H9 (cell line): ENCODE data around the gene NBEA. TPM values are rescaled to one million over a fixed set of nuclear protein-coding genes. Genes with fewer than 3 reads are reported as not detected.

Experiments used
- DNase-seq: peaks from one replicate; pipeline ENCODE4 v3.0.0-alpha.2; 2017
- H2AFZ ChIP-seq: one replicate; pipeline ENCODE4 v1.6.1; 2013; ENCODE audit warnings: mild to moderate bottlenecking, low read length, control low read depth, moderate library complexity
- H2AK5ac ChIP-seq: 2 replicates; pipeline ENCODE4 v1.6.1; 2013; ENCODE audit warnings: low read length, control low read depth, mixed read lengths; ENCODE audit not compliant: insufficient read length
- H2BK120ac ChIP-seq: one replicate; pipeline ENCODE4 v1.6.1; 2013; ENCODE audit warnings: low read depth, mild to moderate bottlenecking, low read length, control low read depth, inconsistent platforms; ENCODE audit not compliant: poor library complexity, severe bottlenecking
- H2BK12ac ChIP-seq: 2 replicates; pipeline ENCODE4 v1.6.1; 2013; ENCODE audit warnings: low read length, control low read depth, mixed read lengths, low read depth; ENCODE audit not compliant: insufficient read length
- H2BK15ac ChIP-seq: 2 replicates; pipeline ENCODE4 v1.6.1; 2013; ENCODE audit warnings: low read depth, low read length, control low read depth
- H2BK20ac ChIP-seq: one replicate; pipeline ENCODE4 v1.6.1; 2013; ENCODE audit warnings: low read depth, mild to moderate bottlenecking, low read length, control low read depth, inconsistent platforms; ENCODE audit not compliant: poor library complexity, severe bottlenecking
- H2BK5ac ChIP-seq: 2 replicates; pipeline ENCODE4 v1.6.1; 2013; ENCODE audit warnings: low read length, control low read depth, mixed read lengths; ENCODE audit not compliant: insufficient read length
- H3K14ac ChIP-seq: 2 replicates; pipeline ENCODE4 v1.6.1; 2013; ENCODE audit warnings: low read length, control low read depth; ENCODE audit not compliant: insufficient read depth
- H3K18ac ChIP-seq: 2 replicates; pipeline ENCODE4 v1.6.1; 2013; ENCODE audit warnings: low read depth, mild to moderate bottlenecking, mixed read lengths, low read length, control low read depth; ENCODE audit not compliant: insufficient read length
- H3K23ac ChIP-seq: 2 replicates; pipeline ENCODE4 v1.6.1; 2013; ENCODE audit warnings: low read length, control low read depth, mixed read lengths, low read depth; ENCODE audit not compliant: insufficient read length
- H3K23me2 ChIP-seq: 2 replicates; pipeline ENCODE4 v1.6.1; 2013; ENCODE audit warnings: low read depth, mild to moderate bottlenecking, mixed read lengths, low read length, control low read depth; ENCODE audit not compliant: insufficient read length, poor library complexity, severe bottlenecking
- H3K27ac ChIP-seq: 2 replicates; pipeline ENCODE4 v1.5.1; 2013; ENCODE audit warnings: low read length, control low read depth, mixed read lengths, low read depth; ENCODE audit not compliant: insufficient read length
- H3K27me3 ChIP-seq: 2 replicates; pipeline ENCODE4 v1.6.1; 2013; ENCODE audit warnings: low read length, control low read depth, inconsistent platforms; ENCODE audit not compliant: insufficient read depth
- H3K4ac ChIP-seq: 2 replicates; pipeline ENCODE4 v1.6.1; 2013; ENCODE audit warnings: low read depth, mild to moderate bottlenecking, control low read depth, inconsistent platforms, low read length, moderate library complexity
- H3K4me1 ChIP-seq: 2 replicates; pipeline ENCODE4 v1.6.1; 2013; ENCODE audit warnings: low read length, control low read depth, inconsistent platforms; ENCODE audit not compliant: insufficient read depth
- H3K4me2 ChIP-seq: 2 replicates; pipeline ENCODE4 v1.6.1; 2013; ENCODE audit warnings: low read length, control low read depth, mixed read lengths; ENCODE audit not compliant: insufficient read length, insufficient read depth
- H3K56ac ChIP-seq: 2 replicates; pipeline ENCODE4 v1.6.1; 2013; ENCODE audit warnings: low read depth, mild to moderate bottlenecking, mixed read lengths, low read length, control low read depth; ENCODE audit not compliant: insufficient read length
- H3K79me1 ChIP-seq: 2 replicates; pipeline ENCODE4 v1.6.1; 2013; ENCODE audit warnings: low read depth, mild to moderate bottlenecking, moderate library complexity, low read length, control low read depth, inconsistent platforms; ENCODE audit not compliant: insufficient read depth, poor library complexity, severe bottlenecking
- H3K79me2 ChIP-seq: 2 replicates; pipeline ENCODE4 v1.6.1; 2013; ENCODE audit warnings: low read length, control low read depth, inconsistent platforms; ENCODE audit not compliant: insufficient read depth
- H3K9ac ChIP-seq: 2 replicates; pipeline ENCODE4 v1.6.1; 2013; ENCODE audit warnings: low read length, control low read depth, mixed read lengths; ENCODE audit not compliant: insufficient read length; ENCODE audit errors: extremely low read depth
- H3K9me3 ChIP-seq: one replicate; pipeline ENCODE4 v1.6.1; 2013; ENCODE audit warnings: low read depth, low read length, inconsistent platforms; ENCODE audit not compliant: control insufficient read depth
- H3T11ph ChIP-seq: one replicate; pipeline ENCODE4 v1.6.1; 2013; ENCODE audit warnings: mild to moderate bottlenecking, low read length, control low read depth, inconsistent platforms
- H4K20me1 ChIP-seq: one replicate; pipeline ENCODE4 v1.6.1; 2013; ENCODE audit not compliant: control insufficient read depth, insufficient read length, insufficient read depth
- H4K5ac ChIP-seq: 2 replicates; pipeline ENCODE4 v1.6.1; 2013; ENCODE audit warnings: low read depth, mild to moderate bottlenecking, mixed read lengths, low read length, control low read depth; ENCODE audit not compliant: insufficient read length
- H4K8ac ChIP-seq: replicated peaks from 2 replicates; pipeline ENCODE4 v1.6.1; 2013; ENCODE audit warnings: low read length, control low read depth, mixed read lengths, low read depth; ENCODE audit not compliant: insufficient read length
- H4K91ac ChIP-seq: 2 replicates; pipeline ENCODE4 v1.6.1; 2013; ENCODE audit warnings: low read depth, mild to moderate bottlenecking, moderate library complexity, mixed read lengths, low read length, control low read depth; ENCODE audit not compliant: insufficient read length
- H3K27ac Mint-ChIP-seq, 3 experiments: 2 replicates in 2 of 3; 3 replicates in 1 of 3; pipeline ENCODE4 v1.8.0; 2020 to 2021; ENCODE audit warnings: mixed read lengths in 3 of 3, mild to moderate bottlenecking in 1 of 3, moderate library complexity in 1 of 3
- H3K27me3 Mint-ChIP-seq: 2 replicates; pipeline ENCODE4 v1.8.0; 2021; ENCODE audit warnings: low read depth, mild to moderate bottlenecking, moderate library complexity, mixed read lengths
- H3K36me3 Mint-ChIP-seq, 3 experiments: 2 replicates in 2 of 3; 3 replicates in 1 of 3; pipeline ENCODE4 v1.8.0; 2020 to 2021; ENCODE audit warnings: low read depth in 3 of 3, mixed read lengths in 3 of 3; ENCODE audit not compliant: insufficient read depth in 1 of 3
- H3K4me1 Mint-ChIP-seq, 2 experiments: 2 replicates each; pipeline ENCODE4 v1.8.0; 2020; ENCODE audit warnings: mixed read lengths in 2 of 2
- H3K4me3 Mint-ChIP-seq, 2 experiments: 2 replicates in 1 of 2; 3 replicates in 1 of 2; pipeline ENCODE4 v1.8.0; 2020 to 2021; ENCODE audit warnings: mild to moderate bottlenecking in 2 of 2, mixed read lengths in 2 of 2, moderate library complexity in 1 of 2
- H3K9me3 Mint-ChIP-seq, 2 experiments: 2 replicates in 1 of 2; 3 replicates in 1 of 2; pipeline ENCODE4 v1.8.0; 2020; ENCODE audit warnings: mild to moderate bottlenecking in 2 of 2, mixed read lengths in 2 of 2, moderate library complexity in 1 of 2
- CTCF ChIP-seq: fragments of 200-600 bp; sonication (generic); conservative IDR thresholded peaks from 3 replicates; pipeline ENCODE4 v1.8.0; 2021; ENCODE audit warnings: antibody characterized with exemption, mild to moderate bottlenecking
- WGBS: extraction: QIAGEN DNeasy Blood & Tissue Kit; methylation state at CpG from one replicate; pipeline ENCODE4 v1.1.7; 2013; ENCODE audit warnings: missing lambda C conversion rate, low lambda C conversion rate, mixed read lengths; ENCODE audit not compliant: insufficient read length; ENCODE audit errors: extremely low coverage; 5-methylcytosine and 5-hydroxymethylcytosine counted together
- total RNA-seq: library from RNA; stranded (reverse); gene quantifications from 2 replicates; pipeline ENCODE4 v1.2.1, GENCODE V29; 2021

The NBEA gene
- total RNA-seq, 1 experiment from 2014 or later = 17.3 TPM

DNA sequence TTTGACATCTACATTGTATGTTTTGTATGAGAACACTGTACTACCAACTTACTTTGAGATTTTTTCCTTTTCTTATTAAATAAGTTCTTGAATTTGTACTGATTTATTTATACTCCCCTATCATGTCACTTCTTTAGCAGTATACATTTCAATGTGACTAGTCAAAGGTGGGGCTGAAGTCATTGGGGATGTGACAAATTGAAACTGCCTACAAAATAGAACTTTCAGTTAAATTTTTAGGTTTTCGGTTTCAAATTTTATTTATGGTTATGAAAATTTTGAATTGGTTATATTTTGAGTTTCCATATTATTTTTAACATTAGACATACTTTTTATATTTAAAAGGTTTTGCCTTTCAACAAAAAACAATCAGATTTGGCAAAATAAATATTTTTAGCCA, 221.6 kb downstream of the NBEA start:
- Histone ChIP-seq H3K9ac (no peak overlapping the region), H3K79me2 (no peaks in the 10 kb centered on the region), H2AFZ (no peak overlapping the region), H4K5ac (no peak overlapping the region), H3K14ac (no peak overlapping the region), H3K23me2 (no peaks in the 10 kb centered on the region), H3K18ac (no peak overlapping the region), H2BK120ac (no peak overlapping the region), H2BK12ac (no peak overlapping the region), H3K4me1 (no peaks in the 10 kb centered on the region), H3K56ac (no peak overlapping the region), H3K9me3 (no peaks in the 10 kb centered on the region), H2AK5ac (no peak overlapping the region), H2BK15ac (no peak overlapping the region), H3T11ph (no peak overlapping the region), H2BK20ac (no peak overlapping the region), H3K27ac (no peak overlapping the region), H4K20me1 (no peaks in the 10 kb centered on the region), H3K4me2 (no peak overlapping the region), H3K27me3 (no peaks in the 10 kb centered on the region), H4K8ac (no peak overlapping the region), H3K4ac (no peak overlapping the region), H3K79me1 (no peaks in the 10 kb centered on the region), H4K91ac (no peak overlapping the region), H3K23ac (no peak overlapping the region), H2BK5ac (no peak overlapping the region)
- Mint-ChIP-seq H3K9me3 (no peaks in the 10 kb centered on the region), H3K4me3 (no peak overlapping the region), H3K27ac (no peak overlapping the region), H3K4me1 (peaks cover 9 to 11% of the 10 kb centered on the region in 2 experiments), H3K27me3 (no peaks in the 10 kb centered on the region), H3K36me3 (peaks cover 8 to 18% (median 13%) of the 10 kb centered on the region in 3 experiments; a peak in 5 of 7 replicates)
- no peak for TF ChIP-seq CTCF
- DNase-seq = no peak
- no CpG with 5 or more reads among the region's 1 CpG for WGBS
